GM18873 (cell line): Measurements from ENCODE around the gene TOMM7.
A peak's percentile ranks its signal among the peaks of the same experiment; 100 is the strongest.
"Not testable (repeated sequence)": the region's sequence is repeated elsewhere in the genome, so short reads cannot be mapped to it uniquely, and the experiment has no call there.

Experiments used
- ATAC-seq: cut with Tn5 transposase; IDR thresholded peaks from one replicate; pipeline ENCODE4 v1.9.1; 2021; ENCODE audit warnings: mild to moderate bottlenecking, moderate library complexity, moderate number of reproducible peaks; ENCODE audit not compliant: unreplicated experiment, low FRiP score

Gene TOMM7

GRCh38 chr7:22854158-22855048 is 31.8 kb upstream of the TOMM7 start:
- peak; percentile 81 for ATAC-seq

GRCh38 chr7:22853674-22854157 is 31.1 kb upstream of the TOMM7 start:
- ATAC-seq: peak; percentile 30

- no peak for ATAC-seq
Observed at GRCh38 chr7:22853138-22853537, 30.5 kb upstream of the TOMM7 start.

GRCh38 chr7:22851145-22851544 is 28.5 kb upstream of the TOMM7 start:
- ATAC-seq: no peak

- not testable (repeated sequence) for ATAC-seq
Observed at GRCh38 chr7:22850394-22850793, 27.7 kb upstream of the TOMM7 start.

- ATAC-seq: no peak
Observed at GRCh38 chr7:22849662-22850061, 27.0 kb upstream of the TOMM7 start.

GRCh38 chr7:22849172-22849571 is 26.5 kb upstream of the TOMM7 start:
- no peak for ATAC-seq

GRCh38 chr7:22846961-22847360 is 24.3 kb upstream of the TOMM7 start:
- no peak for ATAC-seq

- no peak for ATAC-seq
Observed at GRCh38 chr7:22845221-22845834, 22.7 kb upstream of the TOMM7 start.

GRCh38 chr7:22843681-22844309 is 21.1 kb upstream of the TOMM7 start:
- no peak for ATAC-seq

- ATAC-seq: no peak
Observed at GRCh38 chr7:22842973-22843372, 20.3 kb upstream of the TOMM7 start.

GRCh38 chr7:22842383-22842941 is 19.8 kb upstream of the TOMM7 start:
- ATAC-seq: no peak

- ATAC-seq: no peak
Observed at GRCh38 chr7:22841954-22842353, 19.3 kb upstream of the TOMM7 start.

- no peak for ATAC-seq
Observed at GRCh38 chr7:22837308-22837707, 14.7 kb upstream of the TOMM7 start.

GRCh38 chr7:22836506-22836905 is 13.9 kb upstream of the TOMM7 start:
- ATAC-seq: not testable (repeated sequence)

GRCh38 chr7:22833957-22834356 is 11.3 kb upstream of the TOMM7 start:
- no peak for ATAC-seq

- ATAC-seq: no peak
Observed at GRCh38 chr7:22833113-22833855, 10.6 kb upstream of the TOMM7 start.

- ATAC-seq: no peak
Observed at GRCh38 chr7:22832401-22832800, 9.8 kb upstream of the TOMM7 start.

- ATAC-seq: no peak
Observed at GRCh38 chr7:22831602-22832305, 9.1 kb upstream of the TOMM7 start.

GRCh38 chr7:22827563-22827962 is 4.9 kb upstream of the TOMM7 start:
- ATAC-seq: no peak
